GM19035 (cell line): Measurements from ENCODE around the gene CDH4.

Experiments
- ATAC-seq: cut with Tn5 transposase; IDR thresholded peaks from one replicate; pipeline ENCODE4 v1.9.1; 2021; ENCODE audit not compliant: unreplicated experiment

CDH4 gene

DNA sequence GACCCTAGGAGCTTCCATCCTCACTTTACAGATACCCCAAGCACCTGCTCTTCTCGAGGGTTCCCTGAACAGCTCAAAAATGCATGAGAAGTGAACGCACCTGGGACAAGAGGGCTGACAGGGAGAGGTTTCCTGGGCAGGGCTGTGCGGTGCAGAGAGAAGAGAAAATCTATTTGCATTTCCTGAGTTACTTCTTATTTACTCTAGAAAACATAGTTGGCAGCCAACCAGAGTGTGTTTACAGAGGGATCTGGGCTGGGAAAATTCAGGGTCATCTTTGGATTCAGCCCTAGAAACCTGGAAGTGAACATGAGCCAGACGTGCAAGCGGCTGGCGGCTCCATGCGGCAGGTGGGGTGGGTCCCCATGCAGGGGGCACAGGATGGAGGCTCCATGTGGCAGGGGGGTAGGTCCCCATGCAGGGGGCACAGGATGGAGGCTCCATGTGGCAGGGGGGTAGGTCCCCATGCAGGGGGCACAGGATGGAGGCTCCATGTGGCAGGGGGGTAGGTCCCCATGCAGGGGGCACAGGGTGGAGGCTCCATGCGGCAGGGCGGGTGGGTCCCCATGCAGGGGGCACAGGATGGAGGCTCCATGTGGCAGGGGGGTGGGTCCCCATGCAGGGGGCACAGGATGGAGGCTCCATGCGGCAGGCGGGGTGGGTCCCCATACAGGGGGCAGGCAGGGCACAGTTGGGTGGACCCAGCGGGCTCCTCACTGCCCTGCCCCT, 471.6 kb downstream of the CDH4 start:
- ATAC-seq: no peak

DNA sequence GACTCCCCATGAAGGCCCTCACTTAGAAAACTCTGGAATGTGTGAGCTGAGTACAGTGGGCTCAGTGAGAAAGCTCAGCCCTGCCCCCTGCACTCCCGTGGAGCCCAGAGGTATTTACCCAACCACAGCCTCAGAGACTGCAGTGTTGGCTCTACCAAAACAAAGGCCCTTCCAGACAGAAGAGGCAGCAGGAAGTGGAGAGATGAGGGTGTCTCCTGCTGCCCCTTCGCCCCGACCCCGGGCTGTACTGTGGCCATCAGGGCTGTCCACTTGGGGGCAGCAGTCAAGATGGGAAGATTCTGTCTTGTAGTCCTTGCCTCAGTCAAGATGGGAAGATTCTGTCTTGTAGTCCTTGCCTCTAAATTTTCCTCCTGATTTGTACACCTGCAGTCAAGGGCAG, 472.3 kb downstream of the CDH4 start:
- no peak for ATAC-seq

DNA sequence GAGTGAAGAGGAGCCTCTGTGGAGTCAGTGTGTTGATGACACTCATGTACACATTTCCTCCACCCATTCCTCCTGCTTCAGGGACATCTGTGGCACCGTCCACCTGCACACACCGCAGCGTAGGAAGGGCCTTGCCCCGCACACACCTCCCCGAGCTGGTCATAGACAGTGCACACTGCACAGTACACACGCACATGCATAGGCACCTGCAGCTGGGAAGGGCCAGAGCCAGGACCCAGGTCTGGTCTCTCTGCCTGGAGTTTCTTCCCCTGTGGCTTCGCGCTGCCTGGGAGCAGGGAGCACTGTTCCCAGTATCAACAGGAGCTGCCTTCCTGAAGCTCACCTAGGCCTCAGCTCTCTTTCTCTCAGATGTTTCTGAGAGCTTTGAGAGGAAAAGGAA, 473.1 kb downstream of the CDH4 start:
- ATAC-seq: no peak

DNA sequence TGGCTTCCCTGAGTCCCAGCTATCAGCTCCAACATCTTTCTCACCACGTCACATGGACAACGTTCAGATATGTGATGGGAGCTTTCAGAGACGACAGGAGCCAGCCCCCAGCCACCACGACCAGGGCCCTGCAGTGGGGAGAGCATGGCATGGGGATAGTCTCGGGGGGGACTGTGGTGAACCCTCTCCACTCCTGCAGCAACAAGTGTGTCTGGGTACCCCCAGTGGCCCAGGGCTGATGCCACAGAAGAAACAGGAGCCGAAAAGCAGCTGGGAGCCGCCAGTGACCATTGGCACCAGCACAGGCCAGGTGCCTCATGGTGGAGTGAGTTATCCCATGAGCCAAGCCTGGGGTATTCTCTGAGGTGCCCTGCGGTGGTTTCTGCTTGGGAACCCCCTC, 473.9 kb downstream of the CDH4 start:
- no peak for ATAC-seq

DNA sequence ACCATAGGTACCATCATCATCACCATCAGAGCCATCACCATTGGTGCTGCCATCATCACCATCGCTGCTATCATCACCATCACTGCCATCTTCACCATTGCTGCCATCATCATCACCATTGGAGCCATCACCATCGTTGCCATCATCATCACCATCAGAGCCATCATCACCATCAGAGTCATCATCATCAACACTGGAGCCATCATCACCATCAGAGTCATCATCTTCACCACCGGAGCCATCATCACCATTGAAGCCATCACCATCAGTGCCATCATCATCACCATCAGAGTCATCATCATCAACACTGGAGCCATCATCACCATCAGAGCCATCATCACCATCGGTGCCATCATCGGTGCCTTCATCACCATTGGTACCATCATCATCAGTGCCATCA, 474.9 kb downstream of the CDH4 start:
- ATAC-seq: no peak

DNA sequence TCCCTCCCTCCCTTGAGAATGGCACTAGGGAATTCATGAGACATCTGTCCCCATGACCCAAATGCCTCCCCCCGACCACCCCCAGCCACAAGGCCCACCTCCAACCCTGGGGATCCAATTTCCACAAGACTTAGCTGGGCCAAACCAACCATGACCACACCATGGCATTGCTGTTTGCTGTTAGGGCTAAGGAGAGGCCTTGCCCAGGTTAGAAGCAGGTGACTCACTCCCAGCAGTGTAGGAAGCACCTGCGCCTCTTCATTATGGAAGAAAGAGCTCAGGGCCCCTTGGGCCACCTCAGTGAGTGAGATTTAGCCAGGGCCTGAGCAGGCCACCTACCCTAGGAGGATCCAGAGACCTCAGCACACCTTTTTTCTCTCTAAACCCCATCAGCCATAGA, 475.7 kb downstream of the CDH4 start:
- no peak for ATAC-seq

DNA sequence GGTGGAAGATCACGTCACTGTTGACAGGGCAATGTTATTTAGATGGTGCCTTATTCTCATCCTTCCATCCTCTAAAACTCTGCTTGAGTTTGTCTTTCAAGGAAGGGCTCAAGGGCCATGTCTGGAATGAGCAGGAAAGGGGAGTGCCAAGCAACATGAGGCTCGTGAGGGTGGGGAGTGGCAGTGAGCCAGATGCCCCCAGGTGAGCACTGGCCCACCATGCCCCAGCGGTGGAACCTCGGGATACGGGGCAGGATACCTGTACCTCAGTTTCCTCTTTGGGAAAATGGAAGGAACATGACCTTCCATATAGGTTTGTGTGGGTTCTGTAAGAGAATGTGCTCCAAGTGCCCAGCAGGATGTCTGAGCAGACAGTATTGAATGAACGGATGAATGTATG, 476.3 kb downstream of the CDH4 start:
- no peak for ATAC-seq

DNA sequence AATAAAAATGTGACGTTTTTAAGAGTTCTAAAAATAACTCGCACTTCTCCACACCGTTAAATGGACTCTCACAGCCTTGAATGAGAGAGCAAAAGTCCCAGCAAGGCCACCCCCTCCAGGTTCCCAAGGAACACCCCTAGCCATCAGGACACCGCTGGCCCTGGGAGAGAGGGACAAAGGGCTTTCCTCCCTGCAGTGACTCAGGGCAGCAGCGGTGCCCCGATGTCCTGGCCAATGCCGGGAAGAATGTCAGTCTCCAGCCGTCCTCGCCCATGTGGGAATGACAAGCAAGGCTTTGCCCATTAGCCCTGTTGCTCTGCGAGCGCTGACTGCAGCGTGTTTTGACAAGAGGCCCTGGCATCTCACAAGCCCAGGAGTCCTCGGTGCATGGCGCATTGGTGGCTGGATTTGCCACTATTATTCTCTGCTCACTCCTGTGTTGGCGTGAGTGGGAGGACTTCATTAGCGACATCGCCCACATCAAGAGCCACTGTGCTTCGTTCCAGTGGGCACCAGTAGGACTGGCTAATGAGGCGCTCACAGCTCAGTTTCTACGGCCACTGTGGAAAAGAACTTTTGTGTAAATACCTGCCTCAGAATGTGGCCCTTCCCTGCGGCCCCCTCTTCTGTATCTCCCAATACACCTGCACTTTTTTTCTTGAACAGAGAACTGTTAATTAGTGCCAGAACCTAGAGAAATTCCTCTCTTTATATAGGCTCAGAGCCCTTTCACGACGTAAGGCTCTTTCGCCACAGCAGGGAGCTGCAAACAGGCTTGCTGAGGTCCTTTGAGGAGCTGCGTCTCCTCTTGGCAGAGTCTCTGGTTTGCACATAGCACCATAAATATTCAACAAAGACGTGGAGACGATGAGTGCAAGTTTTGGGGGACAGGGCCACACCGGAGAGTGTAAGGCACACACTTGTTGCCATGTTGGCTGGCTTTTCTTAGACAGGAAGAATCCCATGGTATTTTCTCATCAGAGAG, 477.0 kb downstream of the CDH4 start:
- ATAC-seq: no peak

DNA sequence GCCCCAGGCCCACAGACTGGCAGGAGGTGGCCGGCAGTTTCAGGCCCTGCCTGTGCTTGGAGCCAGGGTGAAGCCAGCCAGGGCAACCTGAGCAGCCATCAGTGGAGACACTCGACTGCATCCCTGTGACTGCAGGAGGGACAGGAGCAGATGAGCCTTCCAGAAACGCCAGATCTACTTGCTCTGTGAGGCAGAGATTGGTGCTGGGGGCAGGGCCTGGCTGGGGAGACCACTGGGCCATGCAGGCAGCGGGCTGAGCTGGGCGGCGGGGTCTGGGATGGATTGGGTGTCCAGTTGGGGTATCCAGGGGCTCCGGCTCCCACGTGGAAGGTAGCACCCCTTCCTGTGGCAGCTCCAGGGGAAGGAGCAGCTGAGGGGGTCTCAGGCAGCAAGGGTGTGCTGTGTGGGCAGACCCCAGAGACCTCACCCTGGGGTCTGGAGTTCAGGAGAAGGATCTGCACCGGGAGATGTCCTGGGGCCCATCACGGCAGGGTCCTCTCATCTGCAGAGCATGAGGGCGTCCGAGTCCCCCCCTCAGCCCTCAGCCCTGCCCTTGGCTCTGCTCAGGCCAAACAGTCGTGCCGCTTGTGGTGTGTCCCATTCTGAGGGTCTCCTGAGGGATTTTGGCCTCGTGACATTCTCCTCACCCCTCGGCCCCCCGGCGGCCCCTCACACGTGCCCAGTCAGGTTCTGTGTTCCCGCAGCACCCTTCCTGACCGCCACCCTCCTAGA, 478.7 kb downstream of the CDH4 start:
- no peak for ATAC-seq

DNA sequence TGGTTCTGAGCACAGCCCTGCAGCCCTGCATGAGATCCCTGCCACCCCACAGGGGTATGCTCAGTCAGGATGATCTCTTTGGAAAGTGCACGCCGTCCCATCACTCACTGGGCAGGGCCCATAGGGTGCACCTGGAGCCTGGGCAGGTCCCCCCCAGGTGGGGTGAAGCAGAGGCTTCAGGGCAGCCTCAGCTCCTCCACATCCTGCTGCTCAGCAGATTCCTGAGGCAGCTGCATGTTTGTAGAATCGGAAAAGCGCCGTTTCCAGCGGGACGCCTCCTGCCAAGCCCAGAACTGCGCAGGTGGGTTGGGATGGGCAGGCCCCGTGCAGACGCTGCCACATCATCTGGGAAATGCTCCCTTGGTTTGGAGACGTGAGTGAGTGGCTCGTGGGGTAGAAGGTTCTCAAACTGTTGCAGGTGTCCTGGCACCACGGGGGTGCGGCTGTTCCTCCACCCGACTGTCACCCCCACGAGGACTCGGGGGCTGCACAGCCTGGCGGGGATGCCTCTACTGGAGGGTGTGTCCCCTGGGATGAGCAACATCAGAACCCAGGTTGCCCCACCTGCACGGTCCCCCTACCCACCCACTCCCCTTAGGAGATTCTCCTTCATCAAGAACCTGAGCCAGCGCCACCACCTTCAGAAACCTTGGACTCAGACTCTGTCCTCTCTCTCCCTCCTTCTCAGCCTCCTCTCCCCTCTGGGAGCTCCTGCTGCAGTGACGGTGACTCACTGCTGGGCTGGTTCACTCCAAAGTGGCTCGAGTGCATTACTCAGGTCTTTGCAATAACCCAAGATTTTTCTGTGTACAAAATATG, 479.5 kb downstream of the CDH4 start:
- no peak for ATAC-seq

DNA sequence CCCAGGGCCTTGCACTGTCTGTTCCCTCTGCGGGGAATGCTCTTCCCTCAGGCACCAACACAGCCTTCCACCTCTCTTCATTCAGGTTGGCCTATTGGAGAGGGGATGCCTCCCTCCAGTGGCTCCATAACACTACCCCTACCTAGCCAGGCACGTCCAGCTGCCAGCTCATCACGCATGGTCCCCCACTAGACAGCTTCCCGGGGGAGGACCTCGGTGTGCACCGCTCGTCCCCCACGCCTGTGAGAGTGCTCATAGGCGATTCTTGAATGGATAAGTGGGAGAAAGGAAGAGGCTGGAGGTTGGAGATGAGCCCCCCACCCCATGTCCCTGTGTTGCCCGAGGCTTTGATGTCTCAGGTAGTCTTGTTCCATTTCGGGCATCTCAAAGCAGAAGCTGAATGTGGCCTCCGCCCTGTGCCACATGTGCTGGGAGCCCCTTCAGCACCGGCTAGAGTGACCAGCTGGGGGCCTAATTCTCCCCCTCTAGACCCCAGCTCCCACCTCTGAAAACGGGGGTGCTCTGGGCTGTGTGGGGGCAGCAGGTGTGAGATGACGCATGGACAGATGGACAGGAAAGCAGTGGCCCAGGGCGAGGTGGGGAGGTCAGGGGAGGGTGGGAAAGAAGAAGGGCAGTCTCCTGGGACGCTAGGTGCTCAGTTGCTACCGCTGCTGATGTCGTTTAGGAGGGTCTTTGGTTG, 480.6 kb downstream of the CDH4 start:
- ATAC-seq: no peak

DNA sequence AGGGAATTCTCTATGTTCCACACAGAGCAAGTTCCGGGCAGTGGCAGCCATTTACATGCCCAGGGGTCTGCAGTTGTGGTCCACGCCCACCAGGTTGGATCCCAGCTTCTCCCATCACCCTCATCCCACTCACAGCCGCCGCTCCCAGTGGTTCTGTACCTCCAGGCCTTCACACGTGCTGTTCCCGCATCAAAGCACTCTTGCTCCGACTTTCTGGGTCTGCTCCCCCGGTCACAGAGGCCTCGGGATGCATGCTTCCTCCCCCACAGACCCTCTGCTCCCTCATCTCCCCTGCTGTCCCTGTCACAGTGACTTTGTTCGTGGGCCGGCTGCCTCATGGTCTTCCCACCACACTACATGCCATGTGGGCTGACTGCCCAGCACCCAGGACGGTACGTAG, 481.2 kb downstream of the CDH4 start:
- ATAC-seq: no peak

DNA sequence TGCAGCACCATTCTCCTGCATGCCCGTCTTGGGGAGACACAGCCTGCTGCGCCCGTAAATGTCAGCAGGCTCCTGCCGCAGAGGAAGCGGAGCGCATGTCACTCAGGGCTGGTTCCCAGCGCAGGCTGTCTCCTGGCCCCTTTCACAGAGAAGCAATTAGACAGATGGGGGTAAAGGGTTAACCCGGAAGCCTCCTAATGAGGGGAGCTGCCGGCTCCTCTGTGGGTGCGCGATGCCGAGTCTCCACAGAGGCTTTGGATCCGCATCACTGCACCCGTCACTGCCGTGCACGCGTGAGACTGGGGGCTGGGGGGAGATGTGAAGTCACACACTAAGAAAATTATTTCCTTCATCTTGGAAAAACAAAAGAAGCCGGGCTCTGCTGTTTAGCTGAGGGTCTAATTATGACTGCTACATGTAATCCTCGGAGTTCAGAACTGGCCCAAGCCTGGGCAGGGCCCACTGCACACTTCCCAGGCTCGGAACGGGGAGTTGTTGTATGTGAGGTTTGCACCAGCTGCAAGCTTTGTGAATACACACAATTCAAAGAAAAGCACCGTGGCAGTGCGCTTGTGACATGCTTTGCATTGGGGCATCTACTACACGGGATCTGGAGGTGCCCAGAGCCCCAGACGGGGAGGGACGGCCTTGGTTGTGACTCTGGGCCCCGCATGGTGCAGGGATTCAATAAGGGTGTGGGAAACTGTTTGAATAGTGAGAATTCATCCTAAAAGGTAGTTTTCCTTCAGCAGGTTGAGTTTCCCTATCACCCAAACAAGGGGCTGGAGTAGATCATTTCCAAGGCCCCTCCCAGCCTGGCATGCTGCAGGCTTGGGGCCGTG, 482.1 kb downstream of the CDH4 start:
- ATAC-seq: no peak

DNA sequence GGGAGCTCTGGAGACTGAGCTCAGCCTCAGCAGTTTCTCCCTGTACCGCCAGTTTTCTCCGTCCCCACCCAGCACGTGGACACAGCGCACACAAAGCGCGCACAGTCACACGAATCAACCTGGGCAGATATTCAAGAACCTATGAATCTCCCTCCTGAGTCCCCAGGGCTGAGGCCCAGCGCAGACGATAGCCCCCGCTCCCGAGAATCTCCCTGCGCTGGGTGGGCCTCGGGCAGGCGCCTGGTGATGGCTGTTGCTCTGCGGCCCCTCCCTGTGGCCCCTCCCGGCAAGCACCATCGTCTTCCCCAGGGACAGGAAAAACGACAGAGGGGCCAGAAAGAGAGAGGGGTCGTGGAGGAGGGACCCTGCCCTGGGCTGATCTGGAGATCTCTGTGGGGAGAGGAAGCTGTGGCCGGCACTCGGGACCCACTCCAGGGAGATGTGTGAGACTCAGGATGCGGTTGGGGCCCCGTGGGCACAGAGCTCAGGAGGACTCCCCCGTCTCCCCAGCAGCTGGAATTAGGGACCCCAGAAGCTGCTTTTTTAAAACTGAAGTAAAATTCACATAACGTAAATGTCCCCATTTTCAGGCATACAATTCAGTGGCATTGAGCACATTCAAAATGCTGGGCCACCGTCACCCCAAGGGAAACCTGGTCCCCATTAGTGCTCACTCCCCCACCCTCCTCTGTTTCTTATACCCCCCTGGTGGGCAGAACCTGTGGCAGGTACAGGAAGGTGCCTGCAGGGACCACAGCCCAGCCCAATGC, 482.9 kb downstream of the CDH4 start:
- no peak for ATAC-seq

DNA sequence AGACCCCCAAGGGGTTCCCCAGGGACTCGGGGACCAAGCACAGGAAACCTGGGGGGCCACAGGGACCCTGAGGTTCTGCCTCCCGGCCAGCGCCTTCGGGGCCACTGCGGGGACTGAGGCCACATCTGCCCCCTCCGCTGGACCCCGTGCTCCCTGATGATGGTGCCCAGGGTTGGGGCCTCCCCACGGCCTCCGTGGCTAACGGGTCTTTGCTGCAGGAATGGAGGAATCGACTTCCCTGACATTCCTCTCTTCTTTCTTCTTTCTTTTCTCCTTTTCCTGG, 483.4 kb downstream of the CDH4 start:
- no peak for ATAC-seq

DNA sequence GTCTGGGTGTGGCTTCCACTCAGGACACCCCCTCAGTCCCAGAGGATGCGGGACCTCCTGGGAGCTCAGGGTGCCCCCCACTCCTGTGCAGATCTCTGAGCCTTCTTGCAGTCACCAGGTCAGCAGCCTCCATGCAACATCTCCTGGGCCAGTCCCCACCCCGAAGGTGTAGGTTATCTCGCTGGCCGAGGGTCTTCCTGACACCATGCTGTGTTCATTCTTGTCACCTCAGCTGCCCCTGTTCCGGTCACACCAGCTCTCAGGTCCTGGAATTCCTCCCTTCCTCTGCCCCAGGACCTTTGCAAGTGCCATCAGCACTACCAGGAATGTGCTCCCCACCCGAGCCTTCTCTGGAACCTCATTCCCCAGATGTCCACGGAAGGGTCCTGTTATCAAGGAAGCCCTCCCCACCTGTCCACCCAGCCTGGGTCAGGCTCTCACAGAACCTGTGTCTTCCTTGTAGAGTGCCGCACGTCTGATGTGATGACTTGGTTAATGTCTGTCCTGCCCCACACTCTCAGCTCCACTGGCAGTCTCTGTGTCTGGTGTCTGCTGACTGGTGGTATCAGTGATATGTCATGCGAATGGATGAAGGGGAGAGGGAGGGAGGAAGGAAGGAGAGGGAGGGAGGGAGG, 484.1 kb downstream of the CDH4 start:
- ATAC-seq: no peak

DNA sequence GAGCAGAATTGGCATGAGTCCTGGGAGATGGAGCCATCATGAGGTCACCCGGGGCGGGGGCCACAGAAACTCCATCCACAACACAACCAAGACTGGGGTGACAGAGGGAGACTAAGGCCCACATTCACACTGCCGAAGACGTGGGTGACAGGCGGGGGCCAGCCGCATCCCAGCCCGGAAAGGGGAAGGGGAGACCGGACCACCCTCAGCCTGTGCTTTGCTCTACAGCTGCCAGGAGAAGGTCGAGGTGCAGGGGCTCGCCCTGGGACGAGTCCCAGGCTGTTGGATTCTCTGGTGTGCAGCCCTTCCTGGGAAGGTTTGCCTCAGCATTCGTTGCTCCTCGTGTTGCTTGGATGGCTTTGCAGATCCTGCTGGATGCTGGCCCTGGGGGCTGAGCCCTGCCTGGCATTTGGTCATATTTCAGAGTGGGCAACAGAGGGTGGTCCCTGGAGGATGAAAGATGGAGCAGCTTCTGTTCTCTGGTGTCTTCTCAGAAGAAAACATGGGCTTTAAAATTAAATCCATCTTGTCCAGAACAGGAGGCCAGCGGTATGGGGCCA, 484.8 kb downstream of the CDH4 start:
- no peak for ATAC-seq

DNA sequence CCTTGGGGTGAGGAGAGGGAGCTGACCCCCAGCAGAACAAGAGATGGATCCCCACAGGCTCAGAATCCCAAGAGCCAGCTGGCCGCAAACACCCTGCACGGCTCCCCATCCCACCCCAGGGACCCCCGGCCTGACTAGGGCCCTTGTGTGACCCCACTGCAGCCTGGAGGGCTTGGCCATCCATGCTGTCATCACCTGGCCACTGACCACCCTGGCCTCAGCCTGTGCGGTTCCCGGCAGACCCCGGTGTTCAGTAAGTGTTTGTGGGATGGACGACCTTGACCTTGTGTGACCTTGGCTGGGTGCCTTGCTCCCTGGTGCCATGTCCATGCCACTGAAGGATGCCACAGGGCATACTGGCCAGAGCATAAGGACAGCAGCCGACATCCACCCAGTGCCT, 485.3 kb downstream of the CDH4 start:
- ATAC-seq: no peak
